Measurements from ENCODE around the gene LAMP5.

GRCh38 chr20:9577397-9577796 lies 63.0 kb downstream of the LAMP5 start:
- TF ChIP-seq CTCF (conservative IDR thresholded peaks at IDR 0.05; ENCODE audit: low read depth, low read length) (no peak), EZH2phosphoT487 (IDR thresholded peaks at IDR 0.05; ENCODE audit: borderline replicate concordance, low read length) (no peak), EZH2 (IDR thresholded peaks at IDR 0.05; ENCODE audit: low read length, unreplicated experiment) (no peak)

Data from PC-3 (cell line).